Hepatocyte (in vitro differentiated cells): ENCODE measurements around the gene TLR7.

ENCODE experiments used
- EZH2 ChIP-seq: fragments of 200-600 bp; sonication (generic); IDR thresholded peaks from 2 replicates; pipeline ENCODE4 v1.6.1; 2016; ENCODE audit warnings: antibody characterized with exemption, mild to moderate bottlenecking, borderline replicate concordance
- TF ChIP-seq, protein P1 (sequence below): fragments of 200-600 bp; sonication (generic); IDR thresholded peaks from 2 replicates; pipeline ENCODE4 v1.5.1; 2016; ENCODE audit warnings: antibody characterized with exemption, mild to moderate bottlenecking; ENCODE audit not compliant: poor library complexity

DNA sequence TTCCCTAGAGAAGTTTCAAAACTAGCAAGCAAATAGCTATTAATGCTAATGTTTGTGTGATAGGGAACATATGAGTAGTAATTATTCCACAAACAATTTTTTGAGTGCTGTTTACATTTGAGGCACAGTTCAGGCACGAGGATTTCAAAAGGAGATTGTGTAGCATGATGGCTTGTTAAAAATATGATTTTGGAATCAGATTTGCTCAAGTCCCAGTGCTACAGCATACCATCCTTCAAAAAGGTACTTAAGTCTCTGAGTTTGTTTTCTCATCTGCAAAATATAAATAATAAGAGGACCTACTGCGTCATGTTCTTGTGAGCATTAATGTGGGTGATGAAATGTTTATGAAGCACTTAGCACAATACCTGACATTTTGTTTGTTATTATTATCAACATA lies 50.9 kb downstream of the TLR7 start:
- TF ChIP-seq, protein P1, sequence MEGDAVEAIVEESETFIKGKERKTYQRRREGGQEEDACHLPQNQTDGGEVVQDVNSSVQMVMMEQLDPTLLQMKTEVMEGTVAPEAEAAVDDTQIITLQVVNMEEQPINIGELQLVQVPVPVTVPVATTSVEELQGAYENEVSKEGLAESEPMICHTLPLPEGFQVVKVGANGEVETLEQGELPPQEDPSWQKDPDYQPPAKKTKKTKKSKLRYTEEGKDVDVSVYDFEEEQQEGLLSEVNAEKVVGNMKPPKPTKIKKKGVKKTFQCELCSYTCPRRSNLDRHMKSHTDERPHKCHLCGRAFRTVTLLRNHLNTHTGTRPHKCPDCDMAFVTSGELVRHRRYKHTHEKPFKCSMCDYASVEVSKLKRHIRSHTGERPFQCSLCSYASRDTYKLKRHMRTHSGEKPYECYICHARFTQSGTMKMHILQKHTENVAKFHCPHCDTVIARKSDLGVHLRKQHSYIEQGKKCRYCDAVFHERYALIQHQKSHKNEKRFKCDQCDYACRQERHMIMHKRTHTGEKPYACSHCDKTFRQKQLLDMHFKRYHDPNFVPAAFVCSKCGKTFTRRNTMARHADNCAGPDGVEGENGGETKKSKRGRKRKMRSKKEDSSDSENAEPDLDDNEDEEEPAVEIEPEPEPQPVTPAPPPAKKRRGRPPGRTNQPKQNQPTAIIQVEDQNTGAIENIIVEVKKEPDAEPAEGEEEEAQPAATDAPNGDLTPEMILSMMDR = no peak
- TF ChIP-seq EZH2 = no peak
